Keratinocyte (primary cell): ENCODE data around the gene PTPN6. TPM values are rescaled to one million over a fixed set of nuclear protein-coding genes. Genes with fewer than 3 reads are reported as not detected.

Source experiments
- DNase-seq: peaks from one replicate; pipeline ENCODE4 v3.0.0-alpha.2; 2011; ENCODE audit warnings: low read depth, missing footprints, low spot score
- FAIRE-seq: peaks from 2 replicates; lab custom pipeline; 2011; peaks lifted over from hg19 to GRCh38; lab: Jason Lieb, UNC
- H2AFZ ChIP-seq: 2 replicates; pipeline ENCODE4 v1.6.0; 2012; ENCODE audit warnings: low read length, control low read depth, inconsistent platforms; ENCODE audit not compliant: control insufficient read depth
- H3K27ac ChIP-seq: 2 replicates; pipeline ENCODE4 v1.5.1; 2011; ENCODE audit warnings: low read length; ENCODE audit not compliant: control insufficient read depth, insufficient read depth
- H3K27me3 ChIP-seq: 3 replicates; pipeline ENCODE4 v1.6.0; 2011; ENCODE audit warnings: low read length; ENCODE audit not compliant: control insufficient read depth, insufficient read depth; ENCODE audit errors: extremely low read depth
- H3K36me3 ChIP-seq, 2 experiments: 2 replicates in 1 of 2; 3 replicates in 1 of 2; pipeline ENCODE4 v1.5.1; 2011; ENCODE audit warnings: low read length in 2 of 2, mild to moderate bottlenecking in 1 of 2; ENCODE audit not compliant: control insufficient read depth in 2 of 2, insufficient read depth in 2 of 2; ENCODE audit errors: extremely low read depth in 1 of 2
- H3K4me1 ChIP-seq: 3 replicates; pipeline ENCODE4 v1.5.1; 2011; ENCODE audit warnings: low read length; ENCODE audit not compliant: control insufficient read depth, insufficient read depth; ENCODE audit errors: extremely low read depth
- H3K4me2 ChIP-seq: 3 replicates; pipeline ENCODE4 v1.6.0; 2011; ENCODE audit warnings: low read depth, low read length; ENCODE audit not compliant: control insufficient read depth, insufficient read depth; ENCODE audit errors: extremely low read depth
- H3K4me3 ChIP-seq, 3 experiments: fragments of 200-600 bp in 1 of 3; sonication (generic) in 1 of 3; 2 replicates in 2 of 3; 3 replicates in 1 of 3; pipeline ENCODE4 v1.5.1; 2011 to 2016; ENCODE audit warnings: low read length in 3 of 3, mild to moderate bottlenecking in 3 of 3, control low read depth in 2 of 3, inconsistent platforms in 1 of 3, low read depth in 1 of 3, mixed read lengths in 1 of 3, mixed run types in 1 of 3, moderate library complexity in 1 of 3; ENCODE audit not compliant: control insufficient read depth in 2 of 3, insufficient read depth in 2 of 3; ENCODE audit errors: extremely low read depth in 1 of 3
- H3K79me2 ChIP-seq: 2 replicates; pipeline ENCODE4 v1.6.0; 2012; ENCODE audit warnings: low read length; ENCODE audit not compliant: control insufficient read depth, insufficient read depth
- H3K9ac ChIP-seq: 3 replicates; pipeline ENCODE4 v1.6.0; 2011; ENCODE audit warnings: low read length; ENCODE audit not compliant: control insufficient read depth, insufficient read depth; ENCODE audit errors: extremely low read depth
- H3K9me1 ChIP-seq: 3 replicates; pipeline ENCODE4 v1.6.0; 2011; ENCODE audit warnings: low read length; ENCODE audit not compliant: control insufficient read depth, insufficient read depth; ENCODE audit errors: extremely low read depth
- H3K9me3 ChIP-seq: 2 replicates; pipeline ENCODE4 v1.5.1; 2012; ENCODE audit warnings: low read depth, low read length; ENCODE audit not compliant: control insufficient read depth
- H4K20me1 ChIP-seq: 3 replicates; pipeline ENCODE4 v1.6.0; 2011; ENCODE audit warnings: low read length; ENCODE audit not compliant: control insufficient read depth, insufficient read depth; ENCODE audit errors: extremely low read depth
- EZH2 ChIP-seq: IDR thresholded peaks from one replicate; pipeline ENCODE4 v1.6.1; 2012; ENCODE audit warnings: inconsistent platforms, mild to moderate bottlenecking, low read length, moderate library complexity
- dilution Hi-C: fragments of 300-500 bp; cut with MboI; formaldehyde crosslinking; loops from one replicate; pipeline ENCODE4 v1.7.0; 2020; ENCODE audit warnings: low sequenced_read_pairs; ENCODE audit not compliant: extremely low pct_ligation_motif_present
- polyA plus RNA-seq, 5 experiments: library from polyadenylated mRNA; depleted of rRNA in 3 of 5; stranded (reverse) in 3 of 5; stranded (forward) in 1 of 5; unstranded in 1 of 5; fragments of >200 nt; gene quantifications; 1 replicate in 1 of 5; 2 replicates in 3 of 5; 3 replicates in 1 of 5; pipeline versions ENCODE4 v1.2.1 to v1.2.3, GENCODE V29; 2011 to 2012; ENCODE audit warnings: missing spikeins in 2 of 5, low read depth in 1 of 5, low replicate concordance in 1 of 5
- TF ChIP-seq, protein P1 (sequence below), 3 experiments: IDR thresholded peaks in 1 of 3; conservative IDR thresholded peaks in 1 of 3; optimal IDR thresholded peaks in 1 of 3; 2 replicates in 2 of 3; 3 replicates in 1 of 3; pipeline versions ENCODE3 to v1.5.1; 2011; ENCODE audit warnings: low read length in 3 of 3, mild to moderate bottlenecking in 3 of 3, moderate library complexity in 2 of 3, control low read depth in 1 of 3, inconsistent platforms in 1 of 3; ENCODE audit not compliant: insufficient read depth in 2 of 3; ENCODE audit errors: extremely low read depth in 1 of 3

The PTPN6 gene
- polyA plus RNA-seq, 1 donor (not counting 4 experiments of a cell fraction or from before 2014, with no cell fraction given): 18.7 TPM

DNA sequence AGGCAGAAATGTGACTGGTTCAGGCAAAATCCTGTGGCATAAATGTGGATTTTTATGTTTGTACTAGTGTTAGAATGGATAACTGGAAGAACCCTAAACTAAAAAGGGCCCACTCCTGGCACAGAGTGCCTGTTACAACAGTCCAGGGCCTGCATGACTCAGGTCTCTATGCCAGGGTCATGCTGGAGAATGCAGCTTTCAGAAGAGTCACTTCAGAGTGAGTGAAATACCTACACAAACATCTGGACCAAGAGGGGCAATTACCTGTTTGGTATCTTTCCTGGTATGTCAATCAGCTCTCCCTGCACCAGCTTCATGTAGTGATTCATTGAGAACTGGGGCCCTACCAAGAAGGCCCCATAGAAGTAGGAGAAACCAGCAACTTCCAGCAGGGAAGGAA, 29.6 kb downstream of the PTPN6 start:
- Histone ChIP-seq H3K27me3 (no peaks in the 10 kb centered on the region), H3K4me1 (peaks cover 21% of the 10 kb centered on the region), H2AFZ (no peak overlapping the region), H3K4me2 (no peak overlapping the region), H3K9me1 (no peaks in the 10 kb centered on the region), H3K4me3 (no peak overlapping the region), H3K79me2 (no peaks in the 10 kb centered on the region), H3K9ac (no peak overlapping the region), H3K36me3 (peaks cover 20 to 49% of the 10 kb centered on the region in 2 experiments), H4K20me1 (peaks cover 3% of the 10 kb centered on the region), H3K9me3 (no peaks in the 10 kb centered on the region), H3K27ac (no peak overlapping the region)
- TF ChIP-seq, protein P1, sequence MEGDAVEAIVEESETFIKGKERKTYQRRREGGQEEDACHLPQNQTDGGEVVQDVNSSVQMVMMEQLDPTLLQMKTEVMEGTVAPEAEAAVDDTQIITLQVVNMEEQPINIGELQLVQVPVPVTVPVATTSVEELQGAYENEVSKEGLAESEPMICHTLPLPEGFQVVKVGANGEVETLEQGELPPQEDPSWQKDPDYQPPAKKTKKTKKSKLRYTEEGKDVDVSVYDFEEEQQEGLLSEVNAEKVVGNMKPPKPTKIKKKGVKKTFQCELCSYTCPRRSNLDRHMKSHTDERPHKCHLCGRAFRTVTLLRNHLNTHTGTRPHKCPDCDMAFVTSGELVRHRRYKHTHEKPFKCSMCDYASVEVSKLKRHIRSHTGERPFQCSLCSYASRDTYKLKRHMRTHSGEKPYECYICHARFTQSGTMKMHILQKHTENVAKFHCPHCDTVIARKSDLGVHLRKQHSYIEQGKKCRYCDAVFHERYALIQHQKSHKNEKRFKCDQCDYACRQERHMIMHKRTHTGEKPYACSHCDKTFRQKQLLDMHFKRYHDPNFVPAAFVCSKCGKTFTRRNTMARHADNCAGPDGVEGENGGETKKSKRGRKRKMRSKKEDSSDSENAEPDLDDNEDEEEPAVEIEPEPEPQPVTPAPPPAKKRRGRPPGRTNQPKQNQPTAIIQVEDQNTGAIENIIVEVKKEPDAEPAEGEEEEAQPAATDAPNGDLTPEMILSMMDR (optimal IDR thresholded peaks at IDR 0.05 in 1 of 3, IDR thresholded peaks at IDR 0.05 in 1 of 3, conservative IDR thresholded peaks at IDR 0.05 in 1 of 3; ENCODE audit: extremely low read depth in 1 of 3, insufficient read depth in 2 of 3, low read length in 3 of 3): no peak
- DNase-seq (no peak), FAIRE-seq (no peak)
- dilution Hi-C loops: no loop called here

DNA sequence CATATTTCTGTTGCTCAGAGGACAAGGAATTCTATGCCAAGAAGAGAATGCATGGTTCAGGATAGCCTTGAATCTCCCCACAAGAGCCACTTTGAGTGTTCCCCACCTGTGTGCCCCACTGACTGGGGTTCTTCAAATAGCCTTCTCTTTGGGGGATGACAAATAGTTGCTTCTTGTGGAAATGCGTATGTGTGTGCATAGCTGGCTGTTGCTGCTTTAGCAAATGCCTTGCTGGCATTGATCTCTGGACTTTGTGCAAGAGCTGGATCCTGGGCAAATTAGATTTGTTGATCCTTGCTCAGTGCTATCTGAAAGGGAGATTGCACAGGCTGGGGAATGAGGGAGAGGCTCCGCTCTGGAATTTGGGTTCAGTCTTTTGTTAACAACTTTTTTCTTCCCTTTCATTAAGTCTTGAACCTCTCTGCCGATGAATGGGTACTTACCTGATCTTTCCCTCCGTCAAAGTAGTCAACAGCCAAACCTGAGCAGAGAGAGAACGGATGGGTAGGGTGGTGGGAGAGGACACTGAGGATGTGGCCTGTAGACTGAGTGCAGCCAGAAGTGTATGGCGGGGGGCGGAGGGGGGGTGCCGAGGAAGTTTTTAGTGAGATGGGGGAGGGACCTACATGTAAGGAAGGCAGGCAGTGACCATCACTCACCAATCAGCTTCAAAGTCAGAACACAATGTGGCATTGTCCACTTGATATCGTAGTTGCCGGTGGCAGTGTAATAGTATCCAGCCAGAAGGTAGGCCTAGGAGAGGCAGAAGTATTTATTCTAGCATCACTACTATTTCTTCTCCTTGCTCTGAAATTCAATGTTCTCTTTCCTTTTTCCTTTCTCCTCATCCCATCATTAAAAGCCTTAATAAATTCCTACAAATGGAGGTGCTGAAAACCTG, 30.2 kb downstream of the PTPN6 start:
- Histone ChIP-seq H4K20me1 (peaks cover 3% of the 10 kb centered on the region), H3K4me1 (peaks cover 21% of the 10 kb centered on the region), H3K27ac (no peak overlapping the region), H3K4me2 (no peak overlapping the region), H3K4me3 (no peak overlapping the region), H2AFZ (no peak overlapping the region), H3K36me3 (peaks cover 15 to 43% of the 10 kb centered on the region in 2 experiments), H3K79me2 (no peaks in the 10 kb centered on the region), H3K9ac (no peak overlapping the region), H3K27me3 (no peaks in the 10 kb centered on the region), H3K9me1 (no peaks in the 10 kb centered on the region), H3K9me3 (no peaks in the 10 kb centered on the region)
- TF ChIP-seq, protein P1 (optimal IDR thresholded peaks at IDR 0.05 in 1 of 3, IDR thresholded peaks at IDR 0.05 in 1 of 3, conservative IDR thresholded peaks at IDR 0.05 in 1 of 3; ENCODE audit: extremely low read depth in 1 of 3, insufficient read depth in 2 of 3, low read length in 3 of 3): no peak
- no peak for TF ChIP-seq EZH2
- dilution Hi-C loops: no loop called here
- DNase-seq (no peak), FAIRE-seq (no peak)
